GM21786 (cell line): Measurements from ENCODE around the gene FOXP1.

Experiments used
- ATAC-seq: cut with Tn5 transposase; IDR thresholded peaks from one replicate; pipeline ENCODE4 v1.9.1; 2021; ENCODE audit not compliant: unreplicated experiment

Gene FOXP1

DNA sequence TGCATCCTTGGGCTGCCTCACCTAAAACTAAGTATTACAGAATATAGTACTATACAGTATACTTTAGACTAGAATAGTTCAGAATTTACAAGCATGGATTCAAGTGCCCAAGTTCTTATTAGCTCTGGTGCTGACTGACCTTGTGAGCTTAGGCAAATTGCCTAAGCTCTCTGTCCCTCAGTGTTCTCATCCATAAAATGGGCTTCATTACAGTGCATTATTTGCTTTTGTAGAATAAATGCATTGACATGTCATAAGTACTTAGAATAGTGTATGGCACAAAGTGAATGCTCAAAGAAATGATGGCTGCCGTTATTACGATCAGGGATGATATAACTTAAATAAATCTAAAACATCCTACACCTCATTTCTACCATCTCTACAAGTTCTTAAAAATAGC is 269.7 kb downstream of the FOXP1 start:
- no peak for ATAC-seq

GRCh38 chr3:71312461-71312860 is 271.1 kb downstream of the FOXP1 start:
- no peak for ATAC-seq

- ATAC-seq: no peak
Observed at GRCh38 chr3:71311661-71312046, 271.9 kb downstream of the FOXP1 start.

DNA sequence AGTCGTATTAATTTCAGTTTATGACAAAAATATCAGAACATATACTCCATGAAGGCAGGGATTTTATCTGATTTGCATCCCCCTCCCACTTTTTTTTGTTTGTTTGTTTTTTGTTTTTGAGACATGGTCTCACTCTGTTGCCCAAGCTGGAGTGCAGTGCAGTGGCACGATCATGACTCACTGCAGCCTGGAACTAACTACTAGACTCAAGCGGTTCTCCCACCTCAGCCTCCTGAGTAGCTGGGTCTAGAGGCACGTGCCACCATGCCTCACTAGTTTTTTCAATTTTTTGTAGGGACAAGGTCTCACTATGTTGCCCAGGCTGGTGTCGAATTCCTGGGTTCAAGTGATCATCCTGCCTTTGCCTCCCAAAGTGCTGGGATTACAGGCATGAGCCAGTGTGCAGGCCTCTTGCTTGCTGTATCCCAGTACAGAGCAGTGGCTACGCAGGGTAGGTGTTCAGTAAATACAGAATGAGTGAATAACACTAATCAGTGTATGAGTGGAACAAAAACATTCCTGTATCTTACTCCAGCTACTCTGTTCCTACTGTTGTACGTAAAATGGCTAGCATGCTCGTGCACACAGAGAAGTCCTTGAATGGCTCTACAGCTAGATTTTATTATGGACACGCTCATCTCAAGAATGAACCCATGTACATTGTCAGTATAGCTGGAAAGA is 272.4 kb downstream of the FOXP1 start:
- ATAC-seq: no peak

GRCh38 chr3:71310359-71310979 is 273.1 kb downstream of the FOXP1 start:
- ATAC-seq: no peak

DNA sequence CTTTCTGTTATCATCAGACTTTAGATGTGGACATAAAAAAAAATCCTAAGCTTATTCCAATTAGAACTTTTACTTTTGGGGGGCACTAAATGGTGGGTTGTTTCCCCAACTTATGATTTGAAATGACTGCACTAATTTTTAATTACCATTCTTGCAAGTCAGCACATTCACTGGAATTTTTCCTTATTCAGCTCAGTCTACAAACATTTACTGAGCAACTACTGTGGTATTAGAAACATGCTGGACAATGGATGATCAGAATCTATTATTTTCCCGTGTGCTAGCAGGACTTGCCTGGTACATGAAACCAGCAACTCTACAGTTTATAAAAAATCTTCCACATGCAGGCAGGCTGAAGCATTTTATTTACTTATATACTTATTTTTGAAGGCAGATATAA is 273.6 kb downstream of the FOXP1 start:
- no peak for ATAC-seq

- ATAC-seq: no peak
Observed at GRCh38 chr3:71309342-71309741, 274.2 kb downstream of the FOXP1 start.

DNA sequence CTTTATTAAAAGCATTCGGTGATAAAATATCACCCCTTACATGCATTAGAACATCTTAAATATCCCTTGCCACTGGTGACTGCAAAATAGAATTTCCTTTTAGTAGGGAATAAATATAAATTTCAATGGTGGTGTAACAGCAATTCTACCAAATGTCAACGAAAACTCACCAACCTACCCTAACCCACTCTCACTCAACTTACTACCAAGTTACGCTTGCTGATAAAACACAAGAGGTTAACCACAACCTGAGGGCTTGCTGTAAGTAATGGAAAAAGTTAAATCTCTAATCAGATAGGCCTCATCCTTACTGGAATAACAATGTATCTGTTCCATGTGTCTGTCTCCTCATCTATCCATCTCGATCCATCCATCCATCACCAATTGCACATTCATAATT is 274.7 kb downstream of the FOXP1 start:
- ATAC-seq: no peak

DNA sequence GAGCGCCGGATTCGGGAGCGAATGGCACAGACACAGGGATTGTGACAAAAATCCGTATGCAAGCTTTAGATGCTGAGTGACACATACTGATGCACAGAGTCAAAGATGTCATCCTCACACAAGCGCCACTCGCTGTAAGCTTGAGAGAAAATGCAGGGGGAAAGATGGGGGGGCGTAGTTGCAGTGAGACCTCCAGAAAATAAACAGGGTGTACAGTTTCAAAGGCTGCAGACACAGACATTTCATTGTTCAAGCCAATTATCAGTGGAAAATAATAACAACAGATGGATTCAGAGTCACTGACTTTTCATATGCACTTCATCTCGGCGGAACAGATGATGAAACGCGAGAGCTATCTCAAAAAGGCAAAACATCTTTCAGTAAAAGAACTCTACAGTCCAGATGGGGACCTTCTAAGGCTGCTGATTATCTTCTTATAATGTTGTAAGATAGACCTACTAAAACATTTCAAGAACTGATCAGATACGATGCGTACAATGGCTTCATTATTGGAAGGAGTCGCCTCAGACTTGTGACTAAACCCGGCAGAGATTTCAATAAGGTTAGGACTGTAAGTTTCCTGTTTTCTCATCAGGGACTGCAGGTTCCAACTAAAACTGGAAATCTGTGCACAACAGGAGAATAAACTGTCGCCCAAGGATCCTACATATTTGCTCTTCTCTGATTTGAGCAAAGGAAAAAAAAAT is 275.4 kb downstream of the FOXP1 start:
- no peak for ATAC-seq

- ATAC-seq: no peak
Observed at GRCh38 chr3:71305231-71306206, 278.0 kb downstream of the FOXP1 start.

GRCh38 chr3:71304684-71305083 is 278.8 kb downstream of the FOXP1 start:
- no peak for ATAC-seq

DNA sequence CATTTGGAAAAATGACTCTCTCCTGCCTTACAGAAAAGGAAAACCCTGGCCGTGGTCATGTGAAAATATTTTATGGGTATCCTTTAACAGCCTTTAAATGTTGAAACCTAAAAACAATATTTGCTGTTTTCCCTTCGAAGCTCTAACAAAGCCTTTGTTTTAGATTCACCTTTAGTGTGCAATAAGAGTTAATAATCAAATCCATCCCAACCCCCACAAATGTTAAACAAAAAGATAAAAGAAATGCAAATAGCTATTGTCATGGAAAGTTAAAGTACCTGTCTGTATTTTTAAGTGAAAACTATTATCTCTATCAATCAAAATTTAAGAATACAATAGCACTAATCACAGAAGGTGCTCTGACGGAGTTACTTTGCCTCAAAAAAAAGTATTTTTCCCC is 279.3 kb downstream of the FOXP1 start:
- ATAC-seq: no peak

GRCh38 chr3:71303627-71304200 is 279.8 kb downstream of the FOXP1 start:
- ATAC-seq: no peak

DNA sequence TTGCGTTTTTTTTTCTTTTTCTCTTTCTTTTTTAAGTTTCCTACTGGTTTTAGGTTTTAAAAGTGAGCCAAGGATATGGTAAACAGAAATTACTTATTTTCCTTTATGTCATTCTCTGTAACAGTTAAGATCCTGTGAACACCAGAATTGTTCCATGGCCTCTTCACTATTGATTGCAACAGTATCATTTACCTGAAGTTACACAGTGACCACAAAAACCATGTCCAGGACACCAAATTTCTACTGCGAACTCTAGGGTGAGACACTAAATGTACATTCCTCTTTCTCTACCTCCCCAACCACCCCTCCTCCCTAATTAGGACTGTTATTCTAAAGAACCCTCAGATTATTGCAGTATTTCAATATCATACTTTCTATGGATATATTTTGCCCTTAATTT is 280.9 kb downstream of the FOXP1 start:
- no peak for ATAC-seq

- peak; percentile 75 for ATAC-seq
Observed at GRCh38 chr3:71300951-71301393, 282.6 kb downstream of the FOXP1 start.

GRCh38 chr3:71299160-71299559 is 284.4 kb downstream of the FOXP1 start:
- no peak for ATAC-seq

DNA sequence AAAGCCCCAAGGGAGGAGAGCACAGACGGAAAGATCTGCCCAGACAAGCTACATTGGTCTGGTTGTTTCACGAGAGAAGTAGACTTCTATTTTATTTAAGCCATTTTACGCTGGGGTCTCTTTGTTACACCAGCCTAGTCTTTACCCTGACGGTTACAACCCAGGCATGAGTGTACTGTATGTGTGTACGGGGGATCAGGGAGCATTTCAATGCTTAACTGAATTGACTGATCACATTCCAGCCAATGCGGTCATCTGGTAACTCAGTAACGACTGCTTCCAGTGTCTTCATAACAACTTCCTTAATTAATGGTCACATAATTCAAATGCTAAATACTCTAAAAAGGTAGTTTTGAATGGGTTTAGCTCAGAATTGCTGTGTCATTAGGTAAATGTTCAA is 288.6 kb downstream of the FOXP1 start:
- ATAC-seq: no peak

DNA sequence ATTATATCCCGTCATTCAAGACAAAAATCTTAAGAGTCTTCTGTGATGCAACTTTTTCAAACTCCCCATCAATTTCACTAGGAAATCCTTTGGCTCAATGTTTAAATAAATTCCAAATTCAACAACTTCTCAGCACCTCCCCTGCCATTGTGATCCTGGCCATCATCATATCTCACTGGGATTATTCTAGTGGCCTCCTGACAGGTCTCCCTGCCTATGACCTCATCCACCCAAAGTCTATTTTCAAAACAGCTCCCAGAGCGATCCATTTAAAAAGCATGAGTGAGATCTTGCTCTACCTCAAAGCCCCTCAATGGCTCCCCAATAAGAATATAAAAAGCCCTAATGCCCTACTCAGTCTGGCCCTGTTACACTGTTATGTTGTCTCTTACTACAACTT is 293.2 kb downstream of the FOXP1 start:
- no peak for ATAC-seq

DNA sequence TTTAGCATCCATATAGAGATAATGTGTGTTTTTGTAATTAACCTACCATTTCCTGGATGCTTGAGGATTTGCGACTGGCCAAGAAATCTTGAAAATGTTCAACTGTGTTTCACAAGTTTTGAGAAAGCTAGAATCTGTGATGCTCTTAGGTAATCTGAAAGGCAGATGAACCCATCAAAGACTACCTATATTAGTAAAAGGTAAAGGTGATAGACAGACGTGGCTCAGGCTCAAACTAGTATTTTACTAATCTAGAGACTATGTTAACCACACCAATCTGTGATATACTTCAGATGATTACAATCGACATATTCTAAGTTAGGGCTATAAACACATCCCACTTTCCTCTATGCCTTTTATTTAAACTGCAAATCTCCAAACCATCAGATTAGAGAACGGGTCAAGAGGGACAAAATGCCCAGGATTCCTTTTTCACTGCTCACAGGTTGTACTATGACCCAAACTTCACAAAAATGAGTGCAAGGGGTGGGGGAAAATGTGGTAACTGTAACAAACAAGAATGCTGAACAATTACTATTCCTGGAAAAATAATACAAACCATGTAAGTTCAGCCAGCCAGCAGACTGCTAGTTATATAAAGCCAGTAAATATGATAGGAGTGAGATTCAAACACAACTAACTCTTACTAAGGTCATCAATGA is 295.1 kb downstream of the FOXP1 start:
- no peak for ATAC-seq

DNA sequence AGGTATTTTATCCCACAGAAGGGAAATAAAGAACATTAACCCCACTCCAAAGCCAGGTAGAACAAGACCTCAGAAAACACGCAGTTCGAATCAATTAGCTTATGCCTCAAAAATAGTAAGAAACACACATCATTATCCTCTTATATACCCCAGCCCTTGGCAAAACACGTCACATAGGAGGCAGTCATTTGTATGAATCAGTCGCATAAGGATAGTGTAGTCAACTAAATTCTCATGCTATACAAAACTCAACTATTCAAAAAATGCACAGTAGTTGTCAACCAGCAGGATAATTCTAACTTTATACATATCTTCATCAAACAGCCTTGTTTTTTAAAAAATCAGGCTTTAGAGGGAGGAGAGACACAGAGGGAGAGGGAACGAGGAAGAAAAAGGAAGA is 298.4 kb downstream of the FOXP1 start:
- no peak for ATAC-seq
